PC-3 (cell line): ENCODE data around the gene CLECL1. TPM values are rescaled to one million over a fixed set of nuclear protein-coding genes. Genes with fewer than 3 reads are reported as not detected.
A peak's percentile ranks its signal among the peaks of the same experiment; 100 is the strongest.

Source experiments
- ATAC-seq: fragments of 200-7000 bp; cut with Tn5 transposase; 2 replicates; pipeline ENCODE4 v1.9.1; 2020; ENCODE audit warnings: mild to moderate bottlenecking, moderate library complexity
- BruUV-seq: library from RNA; stranded (reverse); fragments of 400-500 nt; replicated peaks from 2 replicates; lab custom pipeline; 2021; lab: Mats Ljungman, UMichigan
- CTCF ChIA-PET: fragments of 300-600 bp; sonication (Branson Sonifier 250); formaldehyde crosslinking; loops from one replicate; lab custom pipeline; 2022; ENCODE audit warnings: antibody characterized with exemption; lab: Charles Lee
- POLR2A ChIA-PET: fragments of 300-600 bp; sonication (Branson Sonifier 250); formaldehyde crosslinking; loops from one replicate; lab custom pipeline; 2022; ENCODE audit warnings: antibody characterized with exemption; ENCODE audit not compliant: unreplicated experiment; lab: Charles Lee
- DNase-seq: peaks from one replicate; pipeline ENCODE4 v3.0.0-alpha.2; 2015
- H2AFZ ChIP-seq: fragments of 300-600 bp; sonication (generic); 2 replicates; pipeline ENCODE4 v1.6.0; 2016; ENCODE audit warnings: antibody characterized with exemption, low read length
- H3F3A ChIP-seq: fragments of 300-600 bp; sonication (generic); one replicate; pipeline ENCODE4 v1.6.0; 2017; ENCODE audit warnings: antibody characterized with exemption, low read length, control low read depth, mild to moderate bottlenecking; ENCODE audit not compliant: unreplicated experiment
- H3K27ac ChIP-seq: fragments of 300-600 bp; sonication (generic); 2 replicates; pipeline ENCODE4 v1.5.1; 2016; ENCODE audit warnings: mild to moderate bottlenecking, low read length
- H3K27me3 ChIP-seq: fragments of 300-600 bp; sonication (generic); 2 replicates; pipeline ENCODE4 v1.6.1; 2016; ENCODE audit warnings: low read length, mixed read lengths
- H3K36me3 ChIP-seq: fragments of 300-600 bp; sonication (generic); 2 replicates; pipeline ENCODE4 v1.6.1; 2016; ENCODE audit warnings: low read depth, mixed run types, low read length, mixed read lengths
- H3K4me1 ChIP-seq: fragments of 300-600 bp; sonication (generic); 2 replicates; pipeline ENCODE4 v1.5.1; 2016; ENCODE audit warnings: low read length; ENCODE audit not compliant: insufficient read depth
- H3K4me2 ChIP-seq: fragments of 300-600 bp; sonication (generic); 2 replicates; pipeline ENCODE4 v1.6.0; 2016; ENCODE audit warnings: low read length
- H3K4me3 ChIP-seq: fragments of 300-600 bp; sonication (generic); 2 replicates; pipeline ENCODE4 v1.5.1; 2016; ENCODE audit warnings: mild to moderate bottlenecking, low read length, mixed read lengths
- H3K79me2 ChIP-seq: fragments of 300-600 bp; sonication (generic); 2 replicates; pipeline ENCODE4 v1.6.1; 2017; ENCODE audit warnings: low read length, mixed read lengths
- H3K9ac ChIP-seq: fragments of 300-600 bp; sonication (generic); 2 replicates; pipeline ENCODE4 v1.6.0; 2016; ENCODE audit warnings: mild to moderate bottlenecking, low read length
- H3K9me2 ChIP-seq: fragments of 300-600 bp; sonication (generic); replicated peaks from 2 replicates; pipeline ENCODE4 v1.6.1; 2016; ENCODE audit warnings: mixed run types, low read length, mixed read lengths
- H3K9me3 ChIP-seq: fragments of 300-600 bp; sonication (generic); 2 replicates; pipeline ENCODE4 v1.6.1; 2016; ENCODE audit warnings: low read length, mixed read lengths
- H4K20me1 ChIP-seq: fragments of 300-600 bp; sonication (generic); 2 replicates; pipeline ENCODE4 v1.6.1; 2016; ENCODE audit warnings: low read length, mixed read lengths
- CTCF ChIP-seq: fragments of 300-600 bp; sonication (generic); conservative IDR thresholded peaks from 2 replicates; pipeline ENCODE4 v1.5.1; 2017; ENCODE audit warnings: antibody characterized with exemption, low read depth, mild to moderate bottlenecking, low read length
- EZH2 ChIP-seq: fragments of 300-600 bp; sonication (generic); IDR thresholded peaks from one replicate; pipeline ENCODE4 v1.6.1; 2017; ENCODE audit warnings: antibody characterized with exemption, mild to moderate bottlenecking, low read length; ENCODE audit not compliant: unreplicated experiment
- EZH2phosphoT487 ChIP-seq: fragments of 300-600 bp; sonication (generic); IDR thresholded peaks from 2 replicates; pipeline ENCODE4 v1.6.1; 2018; ENCODE audit warnings: mild to moderate bottlenecking, antibody characterized with exemption, low read length, borderline replicate concordance
- intact Hi-C: fragments of 100-400 bp; cut with micrococcal nuclease; formaldehyde crosslinking; loops from 2 replicates; pipeline ENCODE4 v1.9.0; 2023
- total RNA-seq: library from RNA; depleted of rRNA; stranded (reverse); fragments of >200 nt; gene quantifications from 2 replicates; pipeline ENCODE4 v1.2.3, GENCODE V29; 2014

Gene CLECL1
- total RNA-seq, 1 experiment from 2014 or later, result not detected

GRCh38 chr12:9776781-9777180, 43.9 kb upstream of the CLECL1 start:
- Histone ChIP-seq H3K9me3 (no peaks in the 10 kb centered on the region), H3K4me1 (peaks cover 10% of the 10 kb centered on the region; the same call in 1 of the 2 replicates), H3K27ac (no peak overlapping the region), H3K4me3 (no peak overlapping the region), H3K9ac (no peak overlapping the region), H3K79me2 (no peaks in the 10 kb centered on the region), H3K4me2 (no peak overlapping the region), H2AFZ (no peak overlapping the region), H3F3A (no peaks in the 10 kb centered on the region), H3K27me3 (no peaks in the 10 kb centered on the region), H3K36me3 (no peaks in the 10 kb centered on the region), H4K20me1 (no peaks in the 10 kb centered on the region), H3K9me2 (no peaks in the 10 kb centered on the region)
- POLR2A ChIA-PET, result no interaction called here
- CTCF ChIA-PET, result no interaction called here
- no peak for TF ChIP-seq EZH2phosphoT487
- BruUV-seq, result no TSS peak
- no peak for ATAC-seq
- intact Hi-C loops, result no loop called here
- DNase-seq, result peak; percentile 9

- ATAC-seq, result no peak
- Histone ChIP-seq H3F3A (no peaks in the 10 kb centered on the region), H3K79me2 (no peaks in the 10 kb centered on the region), H3K9ac (no peak overlapping the region), H3K27me3 (no peaks in the 10 kb centered on the region), H3K9me3 (no peaks in the 10 kb centered on the region), H3K4me3 (no peak overlapping the region), H2AFZ (no peak overlapping the region), H4K20me1 (no peaks in the 10 kb centered on the region), H3K9me2 (no peaks in the 10 kb centered on the region), H3K4me2 (no peak overlapping the region), H3K4me1 (peaks cover 10% of the 10 kb centered on the region; the same call in 1 of the 2 replicates), H3K36me3 (no peaks in the 10 kb centered on the region), H3K27ac (no peak overlapping the region)
- no peak for TF ChIP-seq EZH2phosphoT487
- TF ChIP-seq CTCF, result no peak
- no peak for TF ChIP-seq EZH2
- ChIA-PET CTCF (interaction anchor here (0.6 kb wide), 1 partner anchor 416 kb away, joined by 3 read pairs; no protein-coding TSS in a partner anchor), POLR2A (no interaction called here)
- BruUV-seq, result no TSS peak
- intact Hi-C loops, result no loop called here
- DNase-seq, result no peak
Measured at GRCh38 chr12:9773216-9773877, 40.5 kb upstream of the CLECL1 start.

GRCh38 chr12:9763025-9763424, 30.1 kb upstream of the CLECL1 start:
- H4K20me1 ChIP-seq, result no peaks in the 10 kb centered on the region
- BruUV-seq, result no TSS peak

More at GRCh38 chr12:9763025-9763424, 30.1 kb upstream of the CLECL1 start:
- intact Hi-C loops, result no loop called here
- ChIA-PET POLR2A (no interaction called here), CTCF (no interaction called here)
- Histone ChIP-seq H3K27ac (no peak overlapping the region), H3K4me3 (no peak overlapping the region), H3K36me3 (no peaks in the 10 kb centered on the region), H3K4me2 (no peak overlapping the region), H3K4me1 (no peaks in the 10 kb centered on the region), H2AFZ (no peak overlapping the region), H3F3A (no peaks in the 10 kb centered on the region), H3K9me3 (no peaks in the 10 kb centered on the region), H3K27me3 (no peaks in the 10 kb centered on the region), H3K9me2 (no peaks in the 10 kb centered on the region), H3K79me2 (no peaks in the 10 kb centered on the region), H3K9ac (no peak overlapping the region)
- no peak for DNase-seq
- ATAC-seq, result no peak
- TF ChIP-seq EZH2 (no peak), CTCF (no peak), EZH2phosphoT487 (no peak)
